T-helper 2 cell treated with Interferon-gamma antibody and Interleukin-4, amounts not matched to agents 5 μg/mL and 100 μg/mL, for 36 hours (primary cell): ENCODE data around the gene B3GNT9.

Experiments used
- DNase-seq: peaks from one replicate; pipeline ENCODE4 v3.0.0; 2021; ENCODE audit warnings: low spot score
- H3K27ac Mint-ChIP-seq: one replicate; pipeline ENCODE4 v1.8.0; 2021; ENCODE audit warnings: mild to moderate bottlenecking, mixed read lengths
- H3K27me3 Mint-ChIP-seq: one replicate; pipeline ENCODE4 v1.8.0; 2021; ENCODE audit warnings: low read depth, mixed read lengths
- H3K36me3 Mint-ChIP-seq: one replicate; pipeline ENCODE4 v1.8.0; 2021; ENCODE audit warnings: low read depth, mixed read lengths
- H3K4me1 Mint-ChIP-seq: one replicate; pipeline ENCODE4 v1.8.0; 2021; ENCODE audit warnings: low read depth, mixed read lengths
- H3K4me3 Mint-ChIP-seq: one replicate; pipeline ENCODE4 v1.8.0; 2022; ENCODE audit warnings: mild to moderate bottlenecking, moderate library complexity, mixed read lengths
- H3K9me3 Mint-ChIP-seq: one replicate; pipeline ENCODE4 v1.8.0; 2021; ENCODE audit warnings: mixed read lengths

Gene B3GNT9

DNA sequence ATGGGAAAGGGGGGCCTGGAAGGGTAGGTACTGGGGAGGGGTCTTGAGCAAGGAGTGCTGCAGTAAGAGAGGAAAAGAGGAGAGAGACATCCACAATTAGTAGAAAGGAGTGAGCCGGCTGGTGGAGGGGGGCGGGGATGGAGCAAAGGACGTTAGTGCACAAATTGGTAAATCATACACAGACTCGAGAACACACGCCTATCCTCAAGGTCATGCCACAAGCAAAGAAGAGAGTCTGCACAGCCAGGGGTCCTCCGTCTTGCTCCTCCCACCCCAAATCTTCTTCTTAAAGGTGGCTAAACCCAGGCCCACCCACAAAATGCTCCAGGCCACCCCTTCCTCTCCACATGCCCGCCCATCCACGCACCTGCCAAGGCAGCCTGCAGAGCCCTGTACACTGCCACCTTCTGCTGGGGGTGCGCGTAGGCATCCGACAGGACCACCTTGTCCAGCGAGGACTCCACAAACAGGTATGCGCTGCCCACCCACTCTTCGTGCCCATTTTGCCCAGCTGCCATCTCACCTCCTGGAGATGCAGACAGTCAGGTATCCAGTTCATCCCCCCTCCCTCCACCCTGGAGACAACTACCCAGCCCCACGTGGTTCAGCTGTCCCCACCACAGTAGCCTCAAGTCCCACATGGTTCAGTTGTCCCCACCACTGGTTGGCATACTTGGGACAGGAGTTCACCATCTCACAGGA is 5.5 kb upstream of the B3GNT9 start:
- Mint-ChIP-seq H3K4me1 (peaks cover 51% of the 10 kb centered on the region), H3K4me3 (peak overlapping the region; percentile 51)
- DNase-seq: no peak

DNA sequence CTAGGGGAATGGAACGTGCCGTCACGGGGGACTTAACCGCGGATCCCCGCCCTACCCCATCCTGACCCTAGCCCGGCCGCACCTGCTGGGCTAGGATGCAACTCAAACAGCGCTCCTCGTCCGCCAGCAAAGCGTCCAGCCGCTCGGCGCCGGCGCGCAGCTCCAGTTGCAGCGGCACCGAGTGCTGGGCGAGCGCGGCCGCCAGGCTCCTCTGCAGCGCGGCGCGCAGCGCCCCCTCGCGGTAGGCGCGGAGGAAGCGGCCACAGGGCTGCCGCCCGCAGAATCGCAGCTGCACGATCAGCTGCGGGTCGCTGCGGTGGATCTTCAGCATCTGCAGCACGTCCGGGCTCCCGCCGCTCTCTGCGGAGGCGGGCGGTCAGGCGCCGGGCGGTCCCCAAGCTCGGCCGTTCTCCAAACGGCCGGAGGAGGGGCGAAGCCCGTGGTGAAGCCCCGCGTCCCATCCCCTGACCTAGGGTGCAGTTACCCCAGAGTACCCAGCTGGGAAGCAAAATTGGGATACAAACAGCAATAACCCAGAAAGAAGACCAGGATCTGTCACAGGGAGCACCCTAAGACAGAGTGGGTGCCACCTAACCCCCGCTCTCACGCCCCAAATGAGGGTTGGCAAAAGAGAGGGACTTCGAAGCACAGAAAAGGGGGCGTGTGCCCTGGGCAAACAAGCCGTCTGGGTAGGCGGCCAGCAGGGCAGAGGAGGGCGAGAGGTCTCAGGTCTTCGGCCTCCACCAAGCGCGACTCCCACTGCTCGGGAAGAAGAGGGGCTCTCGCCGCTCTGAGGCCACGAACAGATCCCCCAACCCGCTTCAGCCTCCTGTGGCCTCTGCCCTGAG is 4.7 kb upstream of the B3GNT9 start:
- H3K27ac Mint-ChIP-seq: no peak overlapping the region
- peak; percentile 80 for DNase-seq
- H3K36me3 Mint-ChIP-seq: peaks cover 36% of the 10 kb centered on the region
- no peaks in the 10 kb centered on the region for H3K27me3 Mint-ChIP-seq
- H3K4me1 Mint-ChIP-seq: peaks cover 49% of the 10 kb centered on the region
- H3K9me3 Mint-ChIP-seq: no peaks in the 10 kb centered on the region
- H3K4me3 Mint-ChIP-seq: peak overlapping the region; percentile 79

More for the DNA sequence above, 5.5 kb upstream of the B3GNT9 start:
- no peak overlapping the region for H3K27ac Mint-ChIP-seq
- no peaks in the 10 kb centered on the region for H3K9me3 Mint-ChIP-seq
- H3K27me3 Mint-ChIP-seq: peaks cover 2% of the 10 kb centered on the region
- peaks cover 36% of the 10 kb centered on the region for H3K36me3 Mint-ChIP-seq

DNA sequence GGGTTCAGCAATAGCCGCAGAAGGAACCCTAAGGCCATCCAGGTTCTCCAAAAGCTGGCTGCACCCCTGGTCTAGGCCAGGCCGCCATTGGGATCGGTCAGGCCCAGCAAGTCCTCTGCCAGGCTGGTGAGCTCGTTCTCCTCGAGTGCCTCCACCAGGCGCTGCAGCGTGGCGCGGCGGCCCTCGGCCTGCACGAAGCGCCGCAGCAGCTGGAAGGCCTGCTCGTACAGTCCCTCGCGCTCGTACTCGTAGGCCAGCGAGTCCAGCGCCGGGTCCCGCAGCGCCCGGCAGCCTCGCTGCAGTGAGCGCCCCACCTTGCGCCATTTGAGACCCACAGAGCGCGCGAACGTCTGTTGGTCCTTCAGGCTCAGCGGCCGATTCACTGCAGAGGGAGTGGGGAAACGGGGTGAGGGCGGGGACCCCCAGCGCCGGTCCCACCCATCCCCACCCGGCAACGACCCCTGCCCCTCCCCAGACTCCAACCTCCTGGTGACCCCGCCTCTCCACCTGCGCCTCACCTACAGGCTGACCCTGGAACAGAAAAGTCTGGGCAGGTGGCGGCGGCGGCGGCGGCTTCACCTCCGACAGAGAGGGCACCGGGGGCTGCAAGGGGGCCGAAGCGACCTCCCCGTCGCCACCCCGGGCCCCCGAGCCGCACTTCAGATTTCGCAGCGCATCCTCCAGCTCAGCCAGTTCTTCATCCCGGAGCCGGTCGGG is 3.9 kb upstream of the B3GNT9 start:
- no peaks in the 10 kb centered on the region for H3K9me3 Mint-ChIP-seq
- peaks cover 47% of the 10 kb centered on the region for H3K4me1 Mint-ChIP-seq
- DNase-seq: no peak
- no peaks in the 10 kb centered on the region for H3K27me3 Mint-ChIP-seq
- H3K4me3 Mint-ChIP-seq: peak overlapping the region; percentile 79
- H3K36me3 Mint-ChIP-seq: peaks cover 36% of the 10 kb centered on the region
- H3K27ac Mint-ChIP-seq: no peak overlapping the region

DNA sequence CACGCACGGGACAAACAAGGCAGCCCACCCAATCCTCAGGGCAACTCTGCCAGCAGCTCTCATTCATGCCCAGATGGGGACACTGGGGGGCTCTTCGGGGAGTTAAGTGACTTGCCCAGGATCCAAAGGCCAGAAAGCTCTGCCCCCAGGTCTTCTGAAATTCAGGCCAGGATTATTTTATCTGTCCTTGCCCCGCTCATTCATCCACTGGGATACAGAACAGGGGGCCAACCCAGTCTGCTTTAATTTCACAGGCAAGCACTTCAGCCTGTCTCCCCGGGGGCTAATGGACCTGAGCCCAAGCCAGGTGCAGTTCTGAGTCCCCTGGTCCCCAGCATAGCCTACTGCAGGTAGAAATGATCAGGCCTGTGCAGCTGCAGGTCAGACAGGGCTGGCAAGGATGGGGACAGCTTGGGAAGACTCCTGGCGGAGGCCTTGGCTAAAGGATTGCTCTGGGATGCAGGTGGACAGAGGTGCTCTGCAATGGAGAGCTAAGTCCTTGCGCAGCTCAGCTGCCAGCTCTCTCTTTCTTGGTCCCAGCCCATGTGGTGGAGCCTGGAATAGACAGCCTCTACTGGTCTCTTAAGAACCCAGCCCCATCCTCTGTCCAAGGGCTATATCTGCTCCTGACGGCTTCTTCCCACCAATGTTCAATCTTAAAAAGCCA is 766 bp upstream of the B3GNT9 start:
- Mint-ChIP-seq H3K27me3 (no peaks in the 10 kb centered on the region), H3K36me3 (peaks cover 36% of the 10 kb centered on the region), H3K4me1 (peaks cover 25% of the 10 kb centered on the region), H3K27ac (peak overlapping the region; percentile 62), H3K9me3 (no peaks in the 10 kb centered on the region), H3K4me3 (peak overlapping the region; percentile 70)
- no peak for DNase-seq

DNA sequence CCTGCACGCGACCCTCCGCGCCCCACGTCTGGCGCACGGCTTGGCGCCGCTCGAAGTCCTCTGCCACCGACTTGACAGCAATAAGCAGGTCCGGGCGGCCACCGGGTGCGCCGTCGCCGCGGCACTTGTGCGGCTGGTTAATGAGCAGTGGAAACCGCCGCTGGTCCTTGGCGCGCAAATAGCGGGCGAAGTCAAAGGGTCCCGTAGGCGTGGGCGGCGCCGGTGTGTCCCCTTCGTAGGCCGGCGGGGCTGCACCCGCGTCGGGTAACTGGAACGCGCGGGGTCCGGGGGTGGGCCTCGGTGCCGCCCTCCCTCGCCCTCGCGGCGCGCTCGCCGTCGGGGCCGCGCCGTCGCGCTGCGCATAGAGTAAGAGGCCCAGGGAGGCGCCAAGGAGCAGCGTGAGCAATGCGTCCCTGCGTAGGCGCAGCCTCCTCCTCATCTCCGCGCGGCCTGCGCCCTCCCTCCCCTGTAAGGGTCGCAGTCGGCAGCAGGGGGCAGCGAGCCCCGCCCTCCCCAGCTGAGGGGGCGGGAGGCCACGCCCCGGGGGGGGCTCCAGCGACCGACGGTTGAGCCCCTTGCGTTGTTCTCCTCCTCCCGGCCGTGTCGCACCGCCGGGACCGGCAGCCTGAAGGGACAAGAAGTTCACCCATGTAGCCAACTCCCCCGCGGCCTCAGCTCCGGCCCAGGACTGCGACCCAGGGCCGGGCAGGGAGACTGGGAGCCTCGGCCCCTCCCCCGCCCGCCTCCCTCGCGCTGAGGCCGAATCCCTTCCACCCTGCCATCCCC is 558 bp downstream of the B3GNT9 start:
- Mint-ChIP-seq H3K36me3 (peaks cover 34% of the 10 kb centered on the region), H3K4me1 (peaks cover 19% of the 10 kb centered on the region), H3K27ac (no peak overlapping the region), H3K4me3 (peak overlapping the region; percentile 70), H3K27me3 (no peaks in the 10 kb centered on the region), H3K9me3 (no peaks in the 10 kb centered on the region)
- peak; percentile 51 for DNase-seq

DNA sequence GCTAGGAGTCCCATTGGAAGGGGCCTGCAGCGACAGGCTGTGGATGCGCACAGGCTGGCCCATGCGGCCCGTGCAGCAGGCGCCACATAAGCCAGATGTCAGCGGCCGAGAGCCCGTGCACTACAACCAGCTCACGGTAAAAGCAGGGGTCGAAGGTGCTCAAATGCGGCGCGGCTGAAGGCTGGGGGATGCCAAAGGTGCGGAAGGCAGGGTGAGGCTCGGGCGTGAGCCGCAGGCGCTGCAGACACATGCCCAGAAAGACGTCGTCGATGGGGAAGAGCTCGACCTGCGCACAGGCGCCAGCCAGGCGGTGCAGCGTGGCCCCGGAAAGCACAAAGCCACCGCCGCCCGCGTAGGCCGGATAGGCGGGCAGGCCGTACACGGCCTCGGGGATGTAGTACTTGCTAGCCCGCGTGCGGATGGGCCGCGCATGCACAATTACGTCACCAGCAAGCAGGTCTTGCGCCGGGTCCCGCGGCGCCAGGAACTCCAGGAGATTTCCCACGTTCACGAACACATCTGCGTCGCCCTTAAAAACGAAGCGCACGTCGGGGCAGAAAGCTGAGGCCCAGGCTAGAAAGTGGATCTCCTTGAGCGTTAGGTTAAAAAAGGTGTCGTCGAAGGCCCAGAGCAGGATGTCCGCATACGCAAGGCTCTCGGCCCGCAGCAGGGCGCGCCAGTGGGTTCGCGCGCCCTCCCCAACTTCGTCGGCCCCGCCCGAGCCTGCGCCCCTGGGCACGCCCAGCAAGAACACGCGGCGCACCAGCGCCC is 1.3 kb downstream of the B3GNT9 start:
- Mint-ChIP-seq H3K4me3 (peak overlapping the region; percentile 44), H3K36me3 (peaks cover 38% of the 10 kb centered on the region), H3K4me1 (peaks cover 19% of the 10 kb centered on the region), H3K27me3 (no peaks in the 10 kb centered on the region), H3K9me3 (no peaks in the 10 kb centered on the region), H3K27ac (no peak overlapping the region)
- DNase-seq: no peak

DNA sequence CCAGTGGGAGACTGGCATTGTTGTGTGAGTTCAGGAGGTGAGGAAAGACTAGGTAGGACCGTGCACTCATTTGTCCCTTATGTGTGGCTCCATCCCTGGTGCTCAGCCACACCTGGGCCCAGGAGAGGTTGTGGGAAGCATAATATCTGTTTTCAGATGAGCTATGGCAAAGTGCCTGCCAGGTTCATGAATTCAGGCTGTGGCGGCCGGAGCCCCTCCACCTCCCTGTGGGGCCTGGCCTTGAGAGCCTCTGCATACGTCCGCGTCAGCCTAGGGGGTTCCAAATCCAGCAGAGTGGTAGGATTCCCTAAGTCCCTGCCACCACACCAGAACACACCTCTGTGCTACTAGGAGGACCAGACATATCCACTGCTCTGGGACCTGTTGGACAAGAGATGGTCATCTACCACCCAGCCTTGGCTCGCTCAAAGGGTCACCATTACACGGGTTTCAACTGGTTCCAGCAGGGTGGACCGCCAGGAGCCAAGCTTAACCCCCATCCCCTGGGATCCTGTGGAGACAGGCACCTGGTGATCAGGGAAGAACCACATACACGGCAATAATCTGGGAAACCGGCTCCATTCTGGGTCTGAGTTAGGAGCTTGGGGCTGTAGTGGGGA is 2.0 kb downstream of the B3GNT9 start:
- DNase-seq: no peak
- Mint-ChIP-seq H3K27ac (no peak overlapping the region), H3K4me3 (peak overlapping the region; percentile 44), H3K4me1 (peaks cover 15% of the 10 kb centered on the region), H3K9me3 (no peaks in the 10 kb centered on the region), H3K27me3 (no peaks in the 10 kb centered on the region), H3K36me3 (peaks cover 41% of the 10 kb centered on the region)

DNA sequence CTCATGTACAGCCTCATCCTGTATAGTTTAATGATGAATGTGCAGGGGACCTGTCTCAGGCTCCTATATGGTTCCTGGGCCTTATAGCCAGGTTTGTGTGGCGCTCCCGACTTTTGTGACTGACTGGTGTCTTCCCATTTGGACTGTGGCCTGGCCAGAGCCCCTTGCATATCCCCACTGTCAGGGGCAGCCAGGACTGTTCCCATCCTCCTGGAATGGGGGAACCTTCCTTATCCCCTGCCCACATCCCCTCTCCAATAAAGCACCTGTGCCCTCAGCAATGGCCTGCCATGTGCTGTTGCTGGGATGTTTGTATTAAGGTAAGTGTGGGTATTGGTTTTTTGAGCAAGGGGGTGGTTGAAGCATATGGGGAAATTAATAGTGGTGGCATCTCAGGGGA is 2.6 kb downstream of the B3GNT9 start:
- no peak overlapping the region for H3K27ac Mint-ChIP-seq
- H3K36me3 Mint-ChIP-seq: peaks cover 42% of the 10 kb centered on the region
- no peaks in the 10 kb centered on the region for H3K9me3 Mint-ChIP-seq
- no peak overlapping the region for H3K4me3 Mint-ChIP-seq
- peaks cover 11% of the 10 kb centered on the region for H3K4me1 Mint-ChIP-seq
- no peak for DNase-seq
- no peaks in the 10 kb centered on the region for H3K27me3 Mint-ChIP-seq

DNA sequence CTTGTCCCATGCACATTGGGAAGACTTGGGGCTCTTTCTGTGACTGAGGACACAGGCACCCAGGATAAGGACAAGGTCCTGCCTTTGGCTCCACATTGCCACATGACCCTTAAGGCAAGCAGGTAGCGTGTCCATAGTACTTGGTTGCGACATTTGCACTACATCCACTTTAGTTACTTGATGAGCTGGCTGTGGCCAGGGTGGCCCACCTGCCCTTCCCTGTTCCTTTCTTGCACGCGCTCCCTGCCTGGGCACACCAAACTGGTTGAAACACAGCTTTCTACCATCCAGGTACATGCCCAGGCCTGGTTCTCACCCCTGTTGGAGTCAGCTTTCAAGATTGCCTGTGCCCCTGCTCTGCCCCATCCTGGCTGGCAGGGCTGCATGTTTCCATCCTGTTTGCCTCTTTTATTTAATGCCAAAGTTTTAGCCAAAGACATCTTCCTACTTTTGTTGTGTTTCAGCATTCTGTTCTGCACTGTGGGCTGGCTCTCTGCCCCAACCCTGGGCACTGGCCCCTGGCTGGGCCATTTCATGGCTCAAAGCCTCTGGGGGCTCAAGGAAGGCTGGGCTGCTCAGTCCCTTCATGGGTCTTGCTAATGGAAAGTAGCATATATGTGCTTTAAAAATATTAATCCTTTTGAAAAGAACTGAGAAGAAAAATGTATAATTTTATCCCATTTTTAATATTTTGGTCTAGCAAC is 3.2 kb downstream of the B3GNT9 start:
- Mint-ChIP-seq H3K27ac (no peak overlapping the region), H3K4me1 (peaks cover 5% of the 10 kb centered on the region), H3K36me3 (peaks cover 39% of the 10 kb centered on the region), H3K4me3 (no peak overlapping the region), H3K27me3 (no peaks in the 10 kb centered on the region), H3K9me3 (no peaks in the 10 kb centered on the region)
- DNase-seq: no peak

DNA sequence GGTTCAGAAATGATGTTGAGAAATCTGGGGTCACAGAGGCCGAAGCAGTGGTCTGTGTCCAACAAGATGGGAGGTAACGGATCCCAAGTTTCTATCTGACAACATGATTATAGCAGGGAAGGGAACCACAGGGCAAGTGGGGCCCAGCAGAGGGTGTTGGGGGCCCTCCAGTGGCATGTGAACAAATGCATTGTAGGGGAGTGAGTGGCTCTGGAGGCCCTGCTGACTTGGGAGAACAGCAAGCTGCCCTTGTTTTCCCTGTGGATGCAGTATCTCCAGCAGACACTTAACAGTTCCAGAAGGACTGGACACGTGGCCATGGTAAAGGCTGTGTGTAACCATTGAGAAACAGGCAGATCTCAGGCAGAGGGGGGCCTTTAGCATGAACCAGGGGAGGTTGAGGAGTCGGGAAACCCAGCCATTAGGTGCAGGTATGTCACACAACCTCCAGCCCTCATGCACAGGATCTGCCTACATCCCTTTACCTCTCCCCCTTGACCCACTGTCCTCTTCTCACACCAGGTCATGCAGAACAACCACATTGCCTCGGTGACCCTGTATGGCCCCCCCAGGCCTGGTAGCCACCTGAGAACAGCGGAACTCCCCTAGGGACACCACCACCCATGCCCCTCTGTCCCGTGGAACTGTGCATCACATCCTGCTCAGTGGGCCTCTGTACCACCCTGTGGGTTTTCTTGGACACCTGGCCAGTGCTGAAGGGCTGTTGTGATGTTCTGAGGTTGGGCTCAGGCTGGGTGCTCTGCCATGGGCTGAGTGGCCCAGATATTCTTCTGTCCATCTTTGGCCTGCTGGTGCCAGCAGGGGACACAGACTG is 4.1 kb downstream of the B3GNT9 start:
- no peak overlapping the region for H3K4me3 Mint-ChIP-seq
- H3K9me3 Mint-ChIP-seq: no peaks in the 10 kb centered on the region
- peaks cover 43% of the 10 kb centered on the region for H3K36me3 Mint-ChIP-seq
- H3K27ac Mint-ChIP-seq: no peak overlapping the region
- DNase-seq: no peak
- no peaks in the 10 kb centered on the region for H3K27me3 Mint-ChIP-seq
- peaks cover 2% of the 10 kb centered on the region for H3K4me1 Mint-ChIP-seq

DNA sequence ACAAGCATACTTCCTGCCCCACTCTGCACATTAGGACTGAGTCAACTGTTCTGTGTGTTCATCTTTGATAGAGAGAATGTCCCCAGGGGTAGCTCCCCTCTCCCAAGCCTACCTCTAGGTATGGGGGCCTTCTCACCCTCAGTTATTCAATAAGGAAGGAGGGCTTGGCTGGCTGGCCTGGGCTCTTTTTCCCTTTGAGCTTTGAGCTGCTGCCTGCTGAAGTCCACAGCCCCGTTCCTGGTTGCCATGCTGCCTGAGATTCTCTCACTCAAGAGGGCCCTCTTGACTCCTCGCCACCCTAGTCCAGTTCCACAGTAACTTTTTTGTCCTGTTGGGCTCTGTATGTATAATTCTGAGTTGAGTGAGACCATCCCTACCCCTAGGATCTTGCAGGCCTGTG is 5.1 kb downstream of the B3GNT9 start:
- Mint-ChIP-seq H3K4me3 (no peak overlapping the region), H3K4me1 (no peaks in the 10 kb centered on the region), H3K36me3 (peaks cover 45% of the 10 kb centered on the region), H3K27me3 (no peaks in the 10 kb centered on the region), H3K27ac (no peak overlapping the region), H3K9me3 (no peaks in the 10 kb centered on the region)
- DNase-seq: no peak
